K562 (cell line): Measurements from ENCODE around the gene RFC2. TPM values are rescaled to one million over a fixed set of nuclear protein-coding genes. Genes with fewer than 3 reads are reported as not detected.
A peak's percentile ranks its signal among the peaks of the same experiment; 100 is the strongest.

Experiments
- KDM1A ChIP-seq, 2 experiments: fragments of 450-650 bp; IDR thresholded peaks; 2 replicates each; pipeline ENCODE4 v1.6.1; 2016; ENCODE audit warnings: mild to moderate bottlenecking in 2 of 2
- KLF13 ChIP-seq: fragments of 450-650 bp; IDR thresholded peaks from 2 replicates; pipeline ENCODE4 v1.6.1; 2016; ENCODE audit warnings: missing genetic modification characterization, low read depth, mild to moderate bottlenecking, missing compliant biosample characterization, moderate library complexity, borderline replicate concordance
- SMARCC2 ChIP-seq: fragments of 450-650 bp; IDR thresholded peaks from 2 replicates; pipeline ENCODE4 v1.6.1; 2017; ENCODE audit warnings: antibody characterized with exemption, moderate library complexity, mild to moderate bottlenecking, low read depth
- TFAM ChIP-seq: fragments of 250-450 bp; sonication (Bioruptor Pico); conservative IDR thresholded peaks from 2 replicates; pipeline ENCODE4 v1.5.0; 2021; ENCODE audit warnings: mild to moderate bottlenecking, moderate library complexity
- ZC3H11A ChIP-seq: IDR thresholded peaks from 2 replicates; pipeline ENCODE4 v1.6.1; 2012; ENCODE audit warnings: low read depth, low read length, improper control_type of control experiment
- ZNF24 ChIP-seq: fragments of 450-650 bp; IDR thresholded peaks from 2 replicates; pipeline ENCODE4 v1.6.1; 2016
- polyA plus RNA-seq, 8 experiments: library from polyadenylated mRNA; depleted of rRNA in 4 of 8; stranded (reverse) in 5 of 8; unstranded in 3 of 8; fragments of >200 nt; fragmentation: Nextera tagmentation in 2 of 8; fragmentation: Illumina TruSeq in 1 of 8; extraction: Ambion mirVana in 2 of 8; extraction: Trizol in 1 of 8; gene quantifications; 2 replicates each; pipeline versions ENCODE4 v1.2.1 to v1.2.3, GENCODE V29; 2011 to 2014; ENCODE audit warnings: inconsistent platforms in 1 of 8, missing spikeins in 1 of 8
- total RNA-seq, 7 experiments: library from RNA; depleted of rRNA in 6 of 7; stranded (reverse); fragments of >200 nt in 6 of 7; fragmentation: Illumina TruSeq in 2 of 7; extraction: Trizol in 2 of 7; gene quantifications; 2 replicates each; pipeline versions ENCODE4 v1.2.1 to v1.2.3, GENCODE V29; 2011 to 2021; ENCODE audit warnings: low replicate concordance in 1 of 7
- TF ChIP-seq, protein P1 (sequence below): sonication (generic); formaldehyde crosslinking; IDR thresholded peaks from 2 replicates; pipeline ENCODE4 v1.8.1; 2023; ENCODE audit warnings: mild to moderate bottlenecking, missing genetic modification reagents, moderate library complexity
- TF ChIP-seq, protein P2 (sequence below): fragments of 250-450 bp; sonication (Bioruptor Pico); IDR thresholded peaks from 2 replicates; pipeline ENCODE4 v1.9.0; 2021; ENCODE audit warnings: mild to moderate bottlenecking, inconsistent platforms
- TF ChIP-seq, protein P3 (sequence below): fragments of 200-600 bp; sonication (generic); IDR thresholded peaks from one replicate; pipeline ENCODE4 v1.6.1; 2012; ENCODE audit warnings: mild to moderate bottlenecking, low read depth, low read length, inconsistent platforms
- TF ChIP-seq, protein P4 (sequence below): fragments of 450-650 bp; IDR thresholded peaks from 2 replicates; pipeline ENCODE4 v1.6.1; 2018; ENCODE audit warnings: mild to moderate bottlenecking, low read depth; ENCODE audit not compliant: partially characterized antibody

Gene RFC2
- total and polyA plus RNA-seq, 9 of the 15 experiments (the other 6 are each of a cell fraction or from before 2014, with no cell fraction given) = 32.5 to 161 (median 102) TPM

DNA sequence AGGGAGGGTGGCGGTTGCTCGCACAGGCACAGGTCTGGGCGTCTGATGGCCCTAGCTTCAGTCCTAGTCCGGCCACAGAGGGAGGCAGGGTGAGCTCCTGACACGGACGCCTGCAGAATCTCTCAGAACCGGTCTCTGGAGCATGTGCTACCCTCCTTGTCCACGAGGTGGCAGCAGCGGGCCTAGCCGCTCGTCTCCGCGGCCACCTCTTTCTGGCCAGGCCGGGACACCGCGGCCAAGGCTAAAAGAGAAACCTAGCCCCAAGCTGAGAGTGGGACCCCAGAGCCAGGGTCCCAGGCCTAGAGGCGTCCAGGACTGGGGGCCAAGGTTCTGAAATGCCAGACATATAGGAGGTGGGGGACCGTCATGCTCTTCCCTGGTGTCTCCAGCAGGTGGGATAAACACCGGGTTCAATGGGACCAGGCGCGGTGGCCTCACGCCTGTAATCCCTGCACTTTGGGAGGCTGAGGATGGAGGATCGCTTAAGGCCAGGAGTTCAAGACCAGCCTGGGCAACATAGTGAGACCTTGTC, 47.5 kb downstream of the RFC2 start (continued):
- no peak for TF ChIP-seq KLF13
- TF ChIP-seq ZNF24 = 0 out of 2 replicates have a peak, but pooled peaks have one; percentile 15
- TF ChIP-seq ZC3H11A = peak; percentile 33; the same call in 1 of the 2 replicates
- TF ChIP-seq SMARCC2 = no peak
- TF ChIP-seq, protein P1, sequence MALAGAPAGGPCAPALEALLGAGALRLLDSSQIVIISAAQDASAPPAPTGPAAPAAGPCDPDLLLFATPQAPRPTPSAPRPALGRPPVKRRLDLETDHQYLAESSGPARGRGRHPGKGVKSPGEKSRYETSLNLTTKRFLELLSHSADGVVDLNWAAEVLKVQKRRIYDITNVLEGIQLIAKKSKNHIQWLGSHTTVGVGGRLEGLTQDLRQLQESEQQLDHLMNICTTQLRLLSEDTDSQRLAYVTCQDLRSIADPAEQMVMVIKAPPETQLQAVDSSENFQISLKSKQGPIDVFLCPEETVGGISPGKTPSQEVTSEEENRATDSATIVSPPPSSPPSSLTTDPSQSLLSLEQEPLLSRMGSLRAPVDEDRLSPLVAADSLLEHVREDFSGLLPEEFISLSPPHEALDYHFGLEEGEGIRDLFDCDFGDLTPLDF (CRISPR knock-in tag) = no peak
- TF ChIP-seq KDM1A (IDR thresholded peaks at IDR 0.05) = peak in 1 of 2 experiments; percentile 59; a peak in 2 of 4 replicates
- TF ChIP-seq TFAM (CRISPR knock-in tag) = no peak
- TF ChIP-seq, protein P2, sequence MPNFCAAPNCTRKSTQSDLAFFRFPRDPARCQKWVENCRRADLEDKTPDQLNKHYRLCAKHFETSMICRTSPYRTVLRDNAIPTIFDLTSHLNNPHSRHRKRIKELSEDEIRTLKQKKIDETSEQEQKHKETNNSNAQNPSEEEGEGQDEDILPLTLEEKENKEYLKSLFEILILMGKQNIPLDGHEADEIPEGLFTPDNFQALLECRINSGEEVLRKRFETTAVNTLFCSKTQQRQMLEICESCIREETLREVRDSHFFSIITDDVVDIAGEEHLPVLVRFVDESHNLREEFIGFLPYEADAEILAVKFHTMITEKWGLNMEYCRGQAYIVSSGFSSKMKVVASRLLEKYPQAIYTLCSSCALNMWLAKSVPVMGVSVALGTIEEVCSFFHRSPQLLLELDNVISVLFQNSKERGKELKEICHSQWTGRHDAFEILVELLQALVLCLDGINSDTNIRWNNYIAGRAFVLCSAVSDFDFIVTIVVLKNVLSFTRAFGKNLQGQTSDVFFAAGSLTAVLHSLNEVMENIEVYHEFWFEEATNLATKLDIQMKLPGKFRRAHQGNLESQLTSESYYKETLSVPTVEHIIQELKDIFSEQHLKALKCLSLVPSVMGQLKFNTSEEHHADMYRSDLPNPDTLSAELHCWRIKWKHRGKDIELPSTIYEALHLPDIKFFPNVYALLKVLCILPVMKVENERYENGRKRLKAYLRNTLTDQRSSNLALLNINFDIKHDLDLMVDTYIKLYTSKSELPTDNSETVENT = no peak
- TF ChIP-seq, protein P3, sequence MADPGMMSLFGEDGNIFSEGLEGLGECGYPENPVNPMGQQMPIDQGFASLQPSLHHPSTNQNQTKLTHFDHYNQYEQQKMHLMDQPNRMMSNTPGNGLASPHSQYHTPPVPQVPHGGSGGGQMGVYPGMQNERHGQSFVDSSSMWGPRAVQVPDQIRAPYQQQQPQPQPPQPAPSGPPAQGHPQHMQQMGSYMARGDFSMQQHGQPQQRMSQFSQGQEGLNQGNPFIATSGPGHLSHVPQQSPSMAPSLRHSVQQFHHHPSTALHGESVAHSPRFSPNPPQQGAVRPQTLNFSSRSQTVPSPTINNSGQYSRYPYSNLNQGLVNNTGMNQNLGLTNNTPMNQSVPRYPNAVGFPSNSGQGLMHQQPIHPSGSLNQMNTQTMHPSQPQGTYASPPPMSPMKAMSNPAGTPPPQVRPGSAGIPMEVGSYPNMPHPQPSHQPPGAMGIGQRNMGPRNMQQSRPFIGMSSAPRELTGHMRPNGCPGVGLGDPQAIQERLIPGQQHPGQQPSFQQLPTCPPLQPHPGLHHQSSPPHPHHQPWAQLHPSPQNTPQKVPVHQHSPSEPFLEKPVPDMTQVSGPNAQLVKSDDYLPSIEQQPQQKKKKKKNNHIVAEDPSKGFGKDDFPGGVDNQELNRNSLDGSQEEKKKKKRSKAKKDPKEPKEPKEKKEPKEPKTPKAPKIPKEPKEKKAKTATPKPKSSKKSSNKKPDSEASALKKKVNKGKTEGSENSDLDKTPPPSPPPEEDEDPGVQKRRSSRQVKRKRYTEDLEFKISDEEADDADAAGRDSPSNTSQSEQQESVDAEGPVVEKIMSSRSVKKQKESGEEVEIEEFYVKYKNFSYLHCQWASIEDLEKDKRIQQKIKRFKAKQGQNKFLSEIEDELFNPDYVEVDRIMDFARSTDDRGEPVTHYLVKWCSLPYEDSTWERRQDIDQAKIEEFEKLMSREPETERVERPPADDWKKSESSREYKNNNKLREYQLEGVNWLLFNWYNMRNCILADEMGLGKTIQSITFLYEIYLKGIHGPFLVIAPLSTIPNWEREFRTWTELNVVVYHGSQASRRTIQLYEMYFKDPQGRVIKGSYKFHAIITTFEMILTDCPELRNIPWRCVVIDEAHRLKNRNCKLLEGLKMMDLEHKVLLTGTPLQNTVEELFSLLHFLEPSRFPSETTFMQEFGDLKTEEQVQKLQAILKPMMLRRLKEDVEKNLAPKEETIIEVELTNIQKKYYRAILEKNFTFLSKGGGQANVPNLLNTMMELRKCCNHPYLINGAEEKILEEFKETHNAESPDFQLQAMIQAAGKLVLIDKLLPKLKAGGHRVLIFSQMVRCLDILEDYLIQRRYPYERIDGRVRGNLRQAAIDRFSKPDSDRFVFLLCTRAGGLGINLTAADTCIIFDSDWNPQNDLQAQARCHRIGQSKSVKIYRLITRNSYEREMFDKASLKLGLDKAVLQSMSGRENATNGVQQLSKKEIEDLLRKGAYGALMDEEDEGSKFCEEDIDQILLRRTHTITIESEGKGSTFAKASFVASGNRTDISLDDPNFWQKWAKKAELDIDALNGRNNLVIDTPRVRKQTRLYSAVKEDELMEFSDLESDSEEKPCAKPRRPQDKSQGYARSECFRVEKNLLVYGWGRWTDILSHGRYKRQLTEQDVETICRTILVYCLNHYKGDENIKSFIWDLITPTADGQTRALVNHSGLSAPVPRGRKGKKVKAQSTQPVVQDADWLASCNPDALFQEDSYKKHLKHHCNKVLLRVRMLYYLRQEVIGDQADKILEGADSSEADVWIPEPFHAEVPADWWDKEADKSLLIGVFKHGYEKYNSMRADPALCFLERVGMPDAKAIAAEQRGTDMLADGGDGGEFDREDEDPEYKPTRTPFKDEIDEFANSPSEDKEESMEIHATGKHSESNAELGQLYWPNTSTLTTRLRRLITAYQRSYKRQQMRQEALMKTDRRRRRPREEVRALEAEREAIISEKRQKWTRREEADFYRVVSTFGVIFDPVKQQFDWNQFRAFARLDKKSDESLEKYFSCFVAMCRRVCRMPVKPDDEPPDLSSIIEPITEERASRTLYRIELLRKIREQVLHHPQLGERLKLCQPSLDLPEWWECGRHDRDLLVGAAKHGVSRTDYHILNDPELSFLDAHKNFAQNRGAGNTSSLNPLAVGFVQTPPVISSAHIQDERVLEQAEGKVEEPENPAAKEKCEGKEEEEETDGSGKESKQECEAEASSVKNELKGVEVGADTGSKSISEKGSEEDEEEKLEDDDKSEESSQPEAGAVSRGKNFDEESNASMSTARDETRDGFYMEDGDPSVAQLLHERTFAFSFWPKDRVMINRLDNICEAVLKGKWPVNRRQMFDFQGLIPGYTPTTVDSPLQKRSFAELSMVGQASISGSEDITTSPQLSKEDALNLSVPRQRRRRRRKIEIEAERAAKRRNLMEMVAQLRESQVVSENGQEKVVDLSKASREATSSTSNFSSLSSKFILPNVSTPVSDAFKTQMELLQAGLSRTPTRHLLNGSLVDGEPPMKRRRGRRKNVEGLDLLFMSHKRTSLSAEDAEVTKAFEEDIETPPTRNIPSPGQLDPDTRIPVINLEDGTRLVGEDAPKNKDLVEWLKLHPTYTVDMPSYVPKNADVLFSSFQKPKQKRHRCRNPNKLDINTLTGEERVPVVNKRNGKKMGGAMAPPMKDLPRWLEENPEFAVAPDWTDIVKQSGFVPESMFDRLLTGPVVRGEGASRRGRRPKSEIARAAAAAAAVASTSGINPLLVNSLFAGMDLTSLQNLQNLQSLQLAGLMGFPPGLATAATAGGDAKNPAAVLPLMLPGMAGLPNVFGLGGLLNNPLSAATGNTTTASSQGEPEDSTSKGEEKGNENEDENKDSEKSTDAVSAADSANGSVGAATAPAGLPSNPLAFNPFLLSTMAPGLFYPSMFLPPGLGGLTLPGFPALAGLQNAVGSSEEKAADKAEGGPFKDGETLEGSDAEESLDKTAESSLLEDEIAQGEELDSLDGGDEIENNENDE = no peak
- TF ChIP-seq, protein P4, sequence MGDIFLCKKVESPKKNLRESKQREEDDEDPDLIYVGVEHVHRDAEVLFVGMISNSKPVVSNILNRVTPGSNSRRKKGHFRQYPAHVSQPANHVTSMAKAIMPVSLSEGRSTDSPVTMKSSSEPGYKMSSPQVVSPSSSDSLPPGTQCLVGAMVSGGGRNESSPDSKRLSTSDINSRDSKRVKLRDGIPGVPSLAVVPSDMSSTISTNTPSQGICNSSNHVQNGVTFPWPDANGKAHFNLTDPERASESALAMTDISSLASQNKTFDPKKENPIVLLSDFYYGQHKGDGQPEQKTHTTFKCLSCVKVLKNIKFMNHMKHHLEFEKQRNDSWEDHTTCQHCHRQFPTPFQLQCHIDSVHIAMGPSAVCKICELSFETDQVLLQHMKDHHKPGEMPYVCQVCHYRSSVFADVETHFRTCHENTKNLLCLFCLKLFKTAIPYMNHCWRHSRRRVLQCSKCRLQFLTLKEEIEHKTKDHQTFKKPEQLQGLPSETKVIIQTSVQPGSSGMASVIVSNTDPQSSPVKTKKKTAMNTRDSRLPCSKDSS = no peak
